ENCODE data around the gene FGD5.

Gene FGD5

DNA sequence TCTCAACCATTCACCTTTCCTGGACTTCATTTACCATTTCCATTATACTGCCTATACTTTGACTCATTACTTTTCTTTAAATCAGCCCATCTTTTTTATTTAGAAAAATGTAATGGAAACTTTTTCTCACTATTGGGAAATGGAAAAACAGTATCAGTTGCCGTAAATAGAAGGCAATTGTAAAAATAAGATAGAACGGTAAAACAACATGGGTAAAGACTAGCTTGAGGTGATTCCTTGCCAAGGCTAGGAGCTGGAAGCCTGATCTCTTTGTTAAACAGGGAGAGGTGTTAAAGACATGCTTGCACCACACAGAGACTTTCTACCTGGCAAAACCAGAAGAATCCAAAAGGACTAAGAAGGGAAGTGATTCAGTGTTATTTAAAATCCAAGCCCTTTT is 5.9 kb downstream of the FGD5 start:
- no peak for DNase-seq (ENCODE audit: low read depth, low spot score)

DNA sequence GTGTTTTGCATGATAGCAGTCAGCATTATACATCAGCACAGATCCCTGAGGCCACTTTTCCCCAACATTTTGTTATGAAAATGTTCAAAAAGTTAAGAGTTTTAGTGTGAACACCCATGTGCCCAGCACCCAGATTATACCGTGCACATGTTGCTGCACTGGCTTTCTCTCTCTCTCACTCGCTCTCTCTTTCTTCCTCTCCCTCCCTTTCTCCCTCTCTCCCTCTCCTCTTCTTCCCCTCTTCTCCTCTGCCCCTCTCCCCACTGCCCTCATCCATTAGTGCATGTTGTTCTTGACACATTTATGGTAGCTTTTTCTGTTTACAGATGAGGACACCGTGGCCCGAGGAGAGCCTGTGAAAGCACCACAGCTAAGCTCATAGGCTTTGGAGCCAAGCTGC is 7.3 kb downstream of the FGD5 start:
- DNase-seq (ENCODE audit: low read depth, low spot score) = no peak

DNA sequence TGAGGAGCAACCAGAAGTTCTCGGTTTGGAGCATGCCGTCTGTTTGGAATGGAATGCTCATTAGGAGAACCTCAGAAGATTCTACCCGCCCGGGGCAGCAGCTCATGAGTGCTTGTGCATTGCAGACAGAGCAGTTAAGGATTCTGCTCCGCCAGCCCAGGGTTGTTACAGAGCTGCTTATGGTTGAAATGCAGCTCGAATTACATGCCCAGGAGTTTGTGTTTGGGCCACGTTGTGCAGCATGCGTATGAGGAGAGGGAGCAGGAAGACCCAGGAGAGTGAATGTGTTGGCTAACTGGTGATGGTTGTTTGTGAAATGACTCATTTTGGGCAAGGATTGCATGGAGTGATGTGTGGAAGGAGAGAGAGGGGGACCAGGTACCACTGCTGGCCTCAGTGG is 9.0 kb downstream of the FGD5 start:
- no peak for DNase-seq (ENCODE audit: low read depth, low spot score)

GRCh38 chr3:14829811-14830210 is 11.0 kb downstream of the FGD5 start:
- DNase-seq (ENCODE audit: low read depth, low spot score) = no peak

- DNase-seq (ENCODE audit: low read depth, low spot score) = no peak
Observed at GRCh38 chr3:14831916-14832450, 13.2 kb downstream of the FGD5 start.

DNA sequence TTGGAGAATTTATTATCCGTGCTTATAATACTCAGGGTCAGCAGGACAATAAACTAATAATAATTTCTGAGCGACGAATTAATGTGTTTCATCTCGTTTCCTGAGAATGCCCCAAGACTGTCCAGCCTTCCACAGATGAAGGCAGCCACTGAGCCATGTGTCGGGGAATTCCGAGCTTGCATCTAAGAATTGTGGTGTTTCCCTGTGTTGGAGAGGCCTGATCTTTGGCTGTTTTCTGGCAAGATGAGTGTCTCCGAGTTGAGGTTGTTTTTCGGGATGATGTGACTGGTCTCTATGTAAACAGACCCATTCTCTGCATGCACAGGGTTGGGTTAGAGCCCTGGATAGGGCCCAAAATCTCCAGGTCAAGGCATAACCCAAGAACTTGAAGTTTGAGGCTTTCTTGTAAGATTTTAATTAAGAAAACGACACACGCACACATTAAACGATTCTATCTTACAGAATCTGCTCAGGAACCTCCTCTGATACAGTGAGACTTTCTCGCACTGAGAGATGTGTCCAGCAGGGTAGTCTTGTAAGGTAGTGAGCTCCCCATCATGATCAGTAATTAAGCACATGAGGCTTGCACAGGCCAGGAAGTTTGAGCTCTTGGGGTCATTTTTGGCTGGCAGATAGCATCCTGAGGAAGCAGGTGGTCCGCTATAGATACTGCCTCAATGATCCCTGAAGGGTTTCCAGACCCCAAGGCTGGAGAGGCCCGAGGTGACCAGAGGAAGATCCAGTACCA is 14.4 kb downstream of the FGD5 start:
- DNase-seq (ENCODE audit: low read depth, low spot score) = no peak

GRCh38 chr3:14834121-14834520 is 15.4 kb downstream of the FGD5 start:
- no peak for DNase-seq (ENCODE audit: low read depth, low spot score)

- DNase-seq (ENCODE audit: low read depth, low spot score) = no peak
Observed at GRCh38 chr3:14834807-14835466, 16.2 kb downstream of the FGD5 start.

DNA sequence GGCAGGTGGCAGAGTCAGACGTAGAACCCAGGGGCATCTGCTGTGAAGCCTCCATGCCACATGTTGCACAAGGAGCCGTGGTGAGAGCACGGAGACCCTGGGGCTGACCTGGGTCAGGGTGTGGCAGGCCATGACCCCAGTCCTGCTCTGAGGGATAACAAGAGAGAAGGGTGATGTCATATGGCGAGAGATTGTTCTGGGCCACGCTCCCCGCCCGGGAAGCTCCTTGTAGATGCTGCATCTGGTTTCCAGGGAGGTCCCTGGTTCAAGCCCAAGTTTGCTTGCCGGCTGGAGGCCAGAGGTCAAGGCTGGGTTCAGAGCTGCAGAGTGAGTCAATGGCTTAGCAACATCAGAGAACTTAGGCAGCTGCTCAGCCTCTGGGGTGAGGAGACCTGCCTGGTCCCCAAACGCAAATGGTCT is 17.3 kb downstream of the FGD5 start:
- no peak for DNase-seq (ENCODE audit: low read depth, low spot score)

DNA sequence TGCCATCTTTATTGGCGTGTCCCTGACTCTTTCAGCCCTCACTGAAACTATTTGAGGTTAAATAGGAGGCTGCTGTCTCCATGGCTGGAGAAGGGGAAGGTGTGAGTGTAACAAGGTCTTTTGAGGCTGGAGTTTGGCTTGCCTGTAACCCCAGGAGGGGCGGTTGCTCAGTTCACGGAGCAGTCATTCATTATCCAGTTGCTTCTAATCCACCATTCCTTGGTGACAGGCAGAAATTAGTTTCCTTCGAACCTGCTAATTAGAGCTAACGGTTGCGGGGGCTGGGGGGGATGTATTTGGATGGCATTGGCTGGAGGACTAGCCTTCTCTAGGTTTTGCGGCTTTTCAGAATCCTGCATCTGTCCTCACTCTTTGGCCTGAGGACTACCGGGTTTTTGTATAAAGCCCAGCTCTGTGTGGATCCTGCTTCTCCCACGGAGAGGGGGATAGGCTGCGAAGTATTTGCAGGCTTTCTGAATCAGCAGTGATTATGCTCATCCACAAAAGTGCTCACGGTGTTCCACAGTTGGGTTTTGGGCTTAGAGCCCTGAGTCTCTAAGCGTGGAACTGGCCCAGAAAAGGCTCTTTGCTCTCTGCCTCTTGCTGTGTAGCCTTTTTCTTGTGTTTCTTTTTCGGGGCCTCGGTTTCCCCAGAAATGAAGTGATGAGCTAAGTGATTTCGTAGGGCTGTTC is 18.6 kb downstream of the FGD5 start:
- no peak for DNase-seq (ENCODE audit: low read depth, low spot score)

DNA sequence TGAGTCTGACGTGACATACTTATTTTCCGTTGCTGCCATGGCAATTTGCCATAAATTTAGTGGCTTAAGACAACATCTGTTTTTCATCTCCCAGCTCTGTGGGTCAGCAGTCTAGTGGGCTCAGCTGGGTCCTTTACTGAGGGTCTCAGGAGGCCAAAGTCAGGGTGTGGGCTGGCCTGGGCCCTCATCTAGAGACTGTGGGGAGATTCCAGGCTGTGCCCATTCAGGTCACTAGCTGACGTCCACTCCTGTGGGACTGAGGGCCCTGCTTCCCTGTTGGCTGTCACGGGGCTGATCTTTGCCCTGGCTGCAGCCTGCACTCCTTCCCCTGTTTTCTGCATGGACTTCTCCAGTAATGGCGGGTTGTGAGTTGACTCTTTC is 19.1 kb downstream of the FGD5 start:
- no peak for DNase-seq (ENCODE audit: low read depth, low spot score)

DNA sequence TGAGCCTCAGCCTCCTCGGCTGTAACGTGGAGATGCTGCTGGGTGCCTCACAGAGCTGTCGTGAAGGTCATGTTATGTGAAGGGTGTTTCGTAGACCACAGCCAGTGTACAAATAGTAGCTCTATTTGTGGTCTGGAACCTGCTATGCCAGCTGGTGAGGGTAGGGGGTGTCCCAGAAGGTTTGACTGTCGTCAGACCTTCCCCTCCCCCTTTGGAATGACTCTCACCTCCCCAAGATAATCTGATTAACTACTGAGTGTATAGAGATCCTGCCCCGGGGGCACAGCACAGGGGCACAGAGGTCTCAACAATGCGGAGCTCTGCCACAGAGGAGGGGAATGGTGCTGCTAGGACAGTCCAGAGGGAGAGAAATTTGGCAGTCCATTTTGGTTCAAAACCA is 20.5 kb downstream of the FGD5 start:
- DNase-seq (ENCODE audit: low read depth, low spot score) = no peak

DNA sequence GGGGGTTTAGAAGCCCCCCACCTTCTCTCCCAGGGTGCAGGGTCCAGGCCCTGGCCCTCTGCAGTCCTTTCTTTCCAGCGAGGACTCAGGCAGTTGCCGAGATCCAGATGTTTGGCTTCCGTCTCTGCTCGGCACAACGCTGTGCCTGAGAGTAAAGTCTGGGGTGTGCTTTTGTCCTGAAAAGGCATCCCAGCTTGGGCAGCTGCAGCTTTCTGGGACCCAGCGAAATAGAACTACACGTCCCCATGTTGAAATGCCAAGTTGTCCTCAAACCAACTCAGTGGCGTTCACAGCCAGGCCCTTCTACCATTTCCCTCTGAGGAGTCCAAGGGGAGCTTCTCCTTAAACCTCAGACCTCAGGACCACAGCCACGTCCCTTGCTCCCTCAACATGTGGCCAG is 23.1 kb downstream of the FGD5 start:
- no peak for DNase-seq (ENCODE audit: low read depth, low spot score)

- DNase-seq (ENCODE audit: low read depth, low spot score) = no peak
Observed at GRCh38 chr3:14842277-14842676, 23.5 kb downstream of the FGD5 start.

GRCh38 chr3:14843321-14843720 is 24.6 kb downstream of the FGD5 start:
- no peak for DNase-seq (ENCODE audit: low read depth, low spot score)

DNA sequence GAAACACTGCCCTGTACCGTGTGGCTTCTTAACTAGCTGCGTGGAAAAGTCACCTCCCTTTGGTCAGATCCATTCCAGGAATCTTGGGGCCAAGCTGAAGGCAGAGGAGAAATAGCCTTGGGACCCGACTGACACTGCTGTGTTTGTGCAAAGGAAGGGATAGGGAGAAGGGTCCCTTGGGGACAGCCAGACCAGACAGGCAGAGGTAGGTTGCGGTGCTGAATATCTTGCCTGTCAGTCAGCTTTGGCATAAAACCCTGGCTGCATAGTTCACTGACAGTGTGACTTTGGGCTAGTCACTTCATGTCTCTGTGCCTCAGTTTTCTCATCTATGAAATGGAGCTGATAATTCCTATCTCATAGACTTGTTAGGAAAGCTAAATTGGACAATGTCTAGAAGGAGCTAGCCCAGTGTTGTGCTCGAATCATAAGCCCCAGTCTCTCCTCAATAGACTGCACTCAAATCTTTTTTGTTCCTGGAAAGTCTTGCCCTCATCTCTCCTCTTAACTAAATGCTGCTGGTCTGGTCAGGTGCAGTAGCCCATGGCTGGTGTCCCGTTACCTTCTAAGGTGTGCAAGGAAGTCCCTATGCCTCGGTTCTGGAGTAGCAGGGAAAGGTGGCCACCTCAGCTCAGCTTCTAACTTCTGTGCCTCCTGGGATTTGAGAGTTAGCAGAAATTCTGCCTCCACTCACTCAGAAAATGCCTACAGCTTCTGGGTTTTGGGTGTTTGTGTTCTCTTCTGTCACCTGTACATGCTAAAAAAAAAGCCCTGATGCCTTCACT is 25.8 kb downstream of the FGD5 start:
- no peak for DNase-seq (ENCODE audit: low read depth, low spot score)

GRCh38 chr3:14845180-14845579 is 26.4 kb downstream of the FGD5 start:
- DNase-seq (ENCODE audit: low read depth, low spot score) = no peak

DNA sequence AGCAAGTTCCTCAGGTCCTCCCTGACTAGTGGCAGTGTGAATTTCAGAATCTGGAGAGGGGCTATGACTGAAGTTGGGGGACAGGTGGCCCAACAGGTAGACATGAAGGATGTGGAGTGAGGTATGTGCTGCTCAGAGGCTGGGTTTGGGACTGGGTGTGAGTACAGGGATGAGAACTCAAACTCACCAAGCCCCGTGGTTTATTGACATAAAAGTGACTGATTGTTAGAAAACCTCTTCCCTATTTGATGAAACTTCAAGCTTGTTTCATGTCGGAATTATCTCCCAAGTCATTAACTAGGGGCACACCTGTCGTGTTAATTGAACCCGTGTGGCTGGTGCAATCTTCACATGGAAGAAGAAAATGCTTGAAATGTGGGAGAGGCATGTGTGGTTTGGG is 27.1 kb downstream of the FGD5 start:
- DNase-seq (ENCODE audit: low read depth, low spot score) = no peak

GRCh38 chr3:14846226-14846880 is 27.6 kb downstream of the FGD5 start:
- DNase-seq (ENCODE audit: low read depth, low spot score) = no peak

GRCh38 chr3:14847613-14848541 is 29.1 kb downstream of the FGD5 start:
- no peak for DNase-seq (ENCODE audit: low read depth, low spot score)
